GM12891 (cell line): ENCODE results near the gene COL25A1.
A peak's percentile ranks its signal among the peaks of the same experiment; 100 is the strongest.

Experiments
- DNase-seq: peaks from one replicate; pipeline ENCODE4 v3.0.0; 2011; ENCODE audit warnings: low spot score; ENCODE audit not compliant: insufficient read length
- FAIRE-seq: peaks from 2 replicates; lab custom pipeline; 2011; peaks lifted over from hg19 to GRCh38; lab: Jason Lieb, UNC
- PAX5 ChIP-seq: IDR thresholded peaks from 2 replicates; pipeline ENCODE4 v1.6.1; 2011; ENCODE audit warnings: low read length, moderate library complexity, mild to moderate bottlenecking; ENCODE audit not compliant: insufficient read depth, severe bottlenecking
- POLR2A ChIP-seq: IDR thresholded peaks from 2 replicates; pipeline ENCODE4 v1.6.1; 2011; ENCODE audit warnings: low read depth, low read length, control low read depth
- POLR2AphosphoS5 ChIP-seq: IDR thresholded peaks from 2 replicates; pipeline ENCODE4 v1.6.1; 2011; ENCODE audit warnings: low read depth, low read length, control low read depth
- POU2F2 ChIP-seq: IDR thresholded peaks from 2 replicates; pipeline ENCODE4 v1.6.1; 2011; ENCODE audit warnings: low read depth, mild to moderate bottlenecking, control low read depth, low read length, moderate library complexity
- SPI1 ChIP-seq: IDR thresholded peaks from 2 replicates; pipeline ENCODE4 v1.6.1; 2011; ENCODE audit warnings: low read depth, low read length, control low read depth
- TAF1 ChIP-seq: IDR thresholded peaks from 2 replicates; pipeline ENCODE4 v1.6.1; 2011; ENCODE audit warnings: low read depth, low read length, control low read depth

Gene COL25A1

GRCh38 chr4:109315818-109316217 lies 13.4 kb upstream of the COL25A1 start:
- DNase-seq (no peak), FAIRE-seq (no peak)
- TF ChIP-seq POU2F2 (no peak), TAF1 (no peak)

DNA sequence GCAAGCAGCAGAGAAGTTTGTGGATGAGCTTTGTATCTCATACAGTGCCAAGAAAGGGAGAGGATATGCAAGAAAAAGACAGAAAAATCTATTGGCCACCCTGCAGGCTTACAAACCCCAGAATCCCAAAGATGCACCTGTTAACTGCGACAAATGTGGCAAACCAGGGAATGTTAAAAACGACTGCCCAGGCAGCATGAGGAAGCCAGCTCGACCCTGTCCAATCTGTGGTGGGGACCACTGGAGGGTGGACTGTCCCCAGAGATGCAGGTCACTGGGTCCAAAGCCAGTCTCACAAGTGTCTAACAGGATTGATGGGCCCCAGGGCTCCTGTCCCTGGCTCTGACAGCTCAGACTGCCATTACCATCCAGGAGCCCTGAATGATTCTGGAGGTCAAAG lies 12.9 kb upstream of the COL25A1 start:
- no peak for DNase-seq
- TF ChIP-seq TAF1 (no peak), POLR2A (no peak), POLR2AphosphoS5 (no peak)
- no peak for FAIRE-seq

- DNase-seq (no peak), FAIRE-seq (no peak)
- TF ChIP-seq SPI1 (no peak), POU2F2 (no peak), POLR2AphosphoS5 (no peak), PAX5 (no peak), POLR2A (no peak), TAF1 (no peak)
Measured at GRCh38 chr4:109313168-109314133, 11.0 kb upstream of the COL25A1 start.

- FAIRE-seq (no peak), DNase-seq (no peak)
- TF ChIP-seq PAX5 (no peak), POLR2AphosphoS5 (no peak), POU2F2 (no peak), SPI1 (no peak), TAF1 (no peak), POLR2A (no peak)
Measured at GRCh38 chr4:109303140-109303496, 660 bp upstream of the COL25A1 start.

- FAIRE-seq (no peak), DNase-seq (peak; percentile 14)
- no peak for TF ChIP-seq POLR2A
- no peak for TF ChIP-seq SPI1
- no peak for TF ChIP-seq POU2F2
- no peak for TF ChIP-seq PAX5
- no peak for TF ChIP-seq POLR2AphosphoS5
- TF ChIP-seq TAF1 = no peak
Measured at GRCh38 chr4:109301651-109302360, 652 bp downstream of the COL25A1 start.

DNA sequence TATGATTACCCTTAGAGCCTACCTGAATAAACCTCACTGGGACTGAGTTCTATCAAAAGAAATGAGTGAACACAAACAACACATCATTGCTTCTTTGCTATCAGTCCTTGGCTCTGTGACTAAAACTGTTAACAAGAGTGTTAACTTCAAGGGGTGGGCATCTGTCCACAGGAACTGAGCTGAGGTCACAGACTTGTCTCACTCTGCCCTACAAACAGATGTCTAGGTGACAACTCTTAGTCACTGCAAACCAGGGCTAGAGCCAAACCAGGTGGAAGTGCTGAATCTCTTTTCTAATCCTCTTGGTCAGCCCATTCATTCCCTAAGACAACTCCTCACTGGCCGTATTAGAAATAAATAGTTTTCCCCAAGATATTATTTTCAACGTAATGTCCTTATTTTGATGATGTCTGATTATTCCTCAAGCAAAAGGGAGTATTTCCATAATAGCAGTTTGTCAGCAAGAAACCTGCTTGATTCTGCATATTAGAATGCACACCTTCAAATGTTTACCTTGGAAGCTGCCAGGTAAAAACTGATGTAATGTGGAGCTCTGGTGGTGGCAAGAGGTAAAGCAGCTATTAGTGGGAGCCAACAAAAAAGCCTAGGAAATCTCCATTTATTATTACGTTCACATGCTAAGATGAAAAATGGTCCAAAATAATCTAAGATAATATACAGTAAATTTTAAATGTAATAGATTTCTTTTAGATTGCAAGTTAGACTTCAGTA lies 4.0 kb downstream of the COL25A1 start:
- DNase-seq (peak; percentile 12), FAIRE-seq (no peak)

DNA sequence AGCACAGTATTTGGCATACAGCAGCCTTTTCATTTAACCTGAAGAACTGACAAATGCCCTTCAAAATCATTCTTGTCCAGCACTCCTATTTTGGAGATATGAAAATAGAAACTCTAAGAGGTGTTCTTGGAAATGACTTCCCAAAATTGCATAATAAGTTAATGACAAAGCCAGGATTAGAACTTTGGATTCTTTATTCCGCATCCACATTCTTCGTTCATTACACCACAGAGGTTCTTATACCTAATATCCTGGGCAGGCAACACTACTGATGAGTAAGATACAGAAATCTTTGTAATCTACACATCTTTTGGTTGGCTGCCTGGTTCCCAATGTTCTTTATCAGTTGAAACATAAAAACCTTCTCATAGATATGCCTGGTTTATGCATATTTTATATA lies 5.9 kb downstream of the COL25A1 start:
- DNase-seq (no peak), FAIRE-seq (no peak)
- TF ChIP-seq SPI1 (no peak), POU2F2 (no peak), PAX5 (no peak), TAF1 (no peak), POLR2AphosphoS5 (no peak)

More for the DNA sequence above, 4.0 kb downstream of the COL25A1 start:
- TF ChIP-seq POU2F2 = no peak

GRCh38 chr4:109295081-109295480 lies 7.4 kb downstream of the COL25A1 start:
- DNase-seq (no peak), FAIRE-seq (no peak)
- no peak for TF ChIP-seq SPI1

GRCh38 chr4:109294468-109295020 lies 7.9 kb downstream of the COL25A1 start:
- no peak for DNase-seq
- TF ChIP-seq POU2F2 (no peak), POLR2AphosphoS5 (no peak), POLR2A (no peak)

GRCh38 chr4:109294006-109294405 lies 8.5 kb downstream of the COL25A1 start:
- TF ChIP-seq POLR2AphosphoS5 (no peak), SPI1 (peak; percentile 72)
- FAIRE-seq (peak; percentile 68), DNase-seq (no peak)

More at GRCh38 chr4:109294468-109295020, 7.9 kb downstream of the COL25A1 start:
- FAIRE-seq = no peak
